Endothelial cell (in vitro differentiated cells): ENCODE data around the gene SH3PXD2A. TPM values are rescaled to one million over a fixed set of nuclear protein-coding genes. Genes with fewer than 3 reads are reported as not detected.
"Not testable (repeated sequence)": the region's sequence is repeated elsewhere in the genome, so short reads cannot be mapped to it uniquely, and the experiment has no call there.

ENCODE experiments used
- DNase-seq: peaks from one replicate; pipeline ENCODE4 v3.0.0; 2021; ENCODE audit warnings: low spot score
- H3K27ac Mint-ChIP-seq: one replicate; pipeline ENCODE4 v1.8.0; 2021; ENCODE audit warnings: mixed read lengths, inconsistent platforms; ENCODE audit not compliant: unreplicated experiment
- H3K27me3 Mint-ChIP-seq: one replicate; pipeline ENCODE4 v1.8.0; 2021; ENCODE audit warnings: mild to moderate bottlenecking, moderate library complexity, mixed read lengths, inconsistent platforms; ENCODE audit not compliant: unreplicated experiment
- H3K36me3 Mint-ChIP-seq: one replicate; pipeline ENCODE4 v1.8.0; 2021; ENCODE audit warnings: mild to moderate bottlenecking, low read depth, mixed read lengths, inconsistent platforms; ENCODE audit not compliant: unreplicated experiment
- H3K4me1 Mint-ChIP-seq: one replicate; pipeline ENCODE4 v1.8.0; 2021; ENCODE audit warnings: mild to moderate bottlenecking, mixed read lengths, inconsistent platforms; ENCODE audit not compliant: unreplicated experiment
- H3K4me3 Mint-ChIP-seq: one replicate; pipeline ENCODE4 v1.8.0; 2021; ENCODE audit warnings: mild to moderate bottlenecking, mixed read lengths, inconsistent platforms; ENCODE audit not compliant: unreplicated experiment
- H3K9me3 Mint-ChIP-seq: one replicate; pipeline ENCODE4 v1.8.0; 2021; ENCODE audit warnings: mixed read lengths, inconsistent platforms; ENCODE audit not compliant: unreplicated experiment
- CTCF ChIP-seq: fragments of 200-600 bp; sonication (generic); IDR thresholded peaks from one replicate; pipeline ENCODE4 v1.5.0; 2021; ENCODE audit warnings: antibody characterized with exemption; ENCODE audit not compliant: unreplicated experiment
- total RNA-seq: library from RNA; stranded (reverse); fragmentation: NEBNext Ultra II Directional; extraction: Animal tissue kit (Norgen Biotek cat#: 25700); gene quantifications from one replicate; pipeline ENCODE4 v1.2.1, GENCODE V29; 2021; ENCODE audit not compliant: unreplicated experiment

SH3PXD2A gene
- total RNA-seq, 1 donor from 2014 or later = 59.9 TPM

GRCh38 chr10:103763374-103764202, 91.8 kb downstream of the SH3PXD2A start:
- peak overlapping the region; percentile 95 for H3K27ac Mint-ChIP-seq
- H3K27me3 Mint-ChIP-seq = peaks cover 8% of the 10 kb centered on the region
- no peak for TF ChIP-seq CTCF
- peaks cover 23% of the 10 kb centered on the region for H3K36me3 Mint-ChIP-seq
- H3K4me1 Mint-ChIP-seq = peaks cover 76% of the 10 kb centered on the region
- DNase-seq = no peak
- peak overlapping the region; percentile 57 for H3K4me3 Mint-ChIP-seq
- H3K9me3 Mint-ChIP-seq = no peaks in the 10 kb centered on the region

- Mint-ChIP-seq H3K27ac (peak overlapping the region; percentile 95), H3K4me1 (peaks cover 76% of the 10 kb centered on the region), H3K27me3 (peaks cover 11% of the 10 kb centered on the region), H3K36me3 (peaks cover 19% of the 10 kb centered on the region), H3K4me3 (peak overlapping the region; percentile 34), H3K9me3 (no peaks in the 10 kb centered on the region)
- no peak for TF ChIP-seq CTCF
- DNase-seq = no peak
Measured at GRCh38 chr10:103762916-103763315, 92.5 kb downstream of the SH3PXD2A start.

GRCh38 chr10:103762162-103762561, 93.2 kb downstream of the SH3PXD2A start:
- Mint-ChIP-seq H3K9me3 (no peaks in the 10 kb centered on the region), H3K4me3 (no peak overlapping the region), H3K4me1 (peaks cover 76% of the 10 kb centered on the region), H3K27ac (peak overlapping the region; percentile 95), H3K27me3 (peaks cover 14% of the 10 kb centered on the region), H3K36me3 (peaks cover 18% of the 10 kb centered on the region)
- no peak for DNase-seq
- no peak for TF ChIP-seq CTCF

GRCh38 chr10:103761075-103761920, 94.1 kb downstream of the SH3PXD2A start:
- no peak for DNase-seq

GRCh38 chr10:103760233-103760632, 95.1 kb downstream of the SH3PXD2A start:
- not testable (repeated sequence) for H3K9me3 Mint-ChIP-seq, DNase-seq, H3K4me3 Mint-ChIP-seq
- peak overlapping the region; percentile 99 for H3K27ac Mint-ChIP-seq
- H3K27me3 Mint-ChIP-seq = peaks cover 16% of the 10 kb centered on the region
- H3K36me3 Mint-ChIP-seq = peaks cover 13% of the 10 kb centered on the region
- H3K4me1 Mint-ChIP-seq = peaks cover 70% of the 10 kb centered on the region

More at GRCh38 chr10:103761075-103761920, 94.1 kb downstream of the SH3PXD2A start:
- Mint-ChIP-seq H3K27ac (peak overlapping the region; percentile 86), H3K9me3 (no peaks in the 10 kb centered on the region), H3K36me3 (peaks cover 19% of the 10 kb centered on the region), H3K27me3 (peaks cover 16% of the 10 kb centered on the region), H3K4me1 (peaks cover 77% of the 10 kb centered on the region), H3K4me3 (peak overlapping the region; percentile 67)
- TF ChIP-seq CTCF = no peak
